ENCODE data around the gene GDF10.

Gene GDF10

DNA sequence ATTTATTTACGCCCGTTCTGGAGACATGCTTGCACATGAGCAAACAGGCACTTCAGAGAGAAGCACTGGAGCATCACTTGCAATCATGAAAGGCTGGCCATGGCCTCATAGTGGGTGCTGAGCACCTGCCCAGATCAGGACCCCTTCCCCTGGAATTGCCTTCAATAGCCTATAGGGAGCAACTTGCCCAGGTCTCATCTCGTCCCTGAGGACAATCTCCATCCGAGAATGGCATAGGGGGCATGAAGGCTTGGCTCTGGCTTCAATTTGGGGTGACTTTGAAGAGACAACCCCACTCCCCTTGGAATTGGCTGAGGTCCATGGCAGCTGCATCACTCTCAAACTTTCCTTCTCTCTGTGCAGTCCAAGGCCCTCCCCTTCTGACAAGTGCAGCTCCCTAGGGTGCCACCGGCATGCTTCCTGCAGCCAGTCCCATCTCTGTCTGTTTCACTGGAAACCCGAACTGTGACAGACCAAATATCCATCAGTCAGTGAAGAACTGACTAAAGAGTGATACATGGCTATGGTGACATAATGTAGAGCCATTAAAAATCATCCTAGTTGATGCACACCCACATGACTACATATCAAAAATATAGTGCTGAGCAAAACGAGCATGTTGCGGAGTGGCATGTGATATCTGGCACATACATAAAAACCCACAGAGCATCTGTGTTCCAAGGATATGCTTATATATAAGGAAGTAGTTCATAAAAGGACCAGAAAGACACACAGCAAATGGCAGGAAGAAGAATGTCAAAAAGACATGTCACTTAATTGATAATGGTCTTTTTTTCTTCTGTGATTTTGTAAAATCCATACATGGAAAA lies 34.7 kb downstream of the GDF10 start:
- no peaks in the 10 kb centered on the region for H3K4me1 ChIP-seq (ENCODE audit: control insufficient read depth, insufficient read depth, low read length, unreplicated experiment)
- H3K4me3 ChIP-seq (ENCODE audit: low read depth, low read length): no peak overlapping the region
- H3K36me3 ChIP-seq (ENCODE audit: insufficient read depth, low read length): no peaks in the 10 kb centered on the region
- H2AFZ ChIP-seq (ENCODE audit: low read length, unreplicated experiment): no peak overlapping the region
- no peaks in the 10 kb centered on the region for H3K79me2 ChIP-seq (ENCODE audit: control insufficient read depth, insufficient read depth, low read length, unreplicated experiment)
- no peak overlapping the region for H3K27ac ChIP-seq (ENCODE audit: low read depth, low read length)
- peaks cover 80% of the 10 kb centered on the region for H3K27me3 ChIP-seq (ENCODE audit: insufficient read depth, low read length)

DNA sequence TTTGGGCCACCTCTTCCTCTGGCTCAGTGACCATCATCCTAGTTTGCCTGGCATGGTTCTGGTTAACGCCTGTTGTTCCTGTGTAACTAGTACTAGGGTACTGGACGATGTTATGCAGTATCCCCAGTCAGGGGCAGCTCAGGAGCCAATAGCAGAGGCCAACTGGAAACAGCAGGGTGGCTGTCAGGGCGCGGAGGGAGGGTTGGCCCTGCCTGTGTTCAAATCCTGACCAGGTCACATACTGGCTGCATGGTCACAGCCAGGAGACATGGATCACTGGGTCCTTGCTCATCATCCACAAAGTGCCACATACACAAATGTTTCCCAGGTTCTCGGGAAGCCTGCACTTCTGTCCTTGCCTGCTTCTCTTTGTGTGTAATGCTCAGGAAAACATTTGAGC lies 35.9 kb downstream of the GDF10 start:
- Histone ChIP-seq H3K4me3 (ENCODE audit: low read depth, low read length) (no peak overlapping the region), H3K79me2 (ENCODE audit: control insufficient read depth, insufficient read depth, low read length, unreplicated experiment) (no peaks in the 10 kb centered on the region), H2AFZ (ENCODE audit: low read length, unreplicated experiment) (no peak overlapping the region), H3K36me3 (ENCODE audit: insufficient read depth, low read length) (no peaks in the 10 kb centered on the region), H3K27me3 (ENCODE audit: insufficient read depth, low read length) (peaks cover 84% of the 10 kb centered on the region), H3K4me1 (ENCODE audit: control insufficient read depth, insufficient read depth, low read length, unreplicated experiment) (no peaks in the 10 kb centered on the region), H3K27ac (ENCODE audit: low read depth, low read length) (no peak overlapping the region)

DNA sequence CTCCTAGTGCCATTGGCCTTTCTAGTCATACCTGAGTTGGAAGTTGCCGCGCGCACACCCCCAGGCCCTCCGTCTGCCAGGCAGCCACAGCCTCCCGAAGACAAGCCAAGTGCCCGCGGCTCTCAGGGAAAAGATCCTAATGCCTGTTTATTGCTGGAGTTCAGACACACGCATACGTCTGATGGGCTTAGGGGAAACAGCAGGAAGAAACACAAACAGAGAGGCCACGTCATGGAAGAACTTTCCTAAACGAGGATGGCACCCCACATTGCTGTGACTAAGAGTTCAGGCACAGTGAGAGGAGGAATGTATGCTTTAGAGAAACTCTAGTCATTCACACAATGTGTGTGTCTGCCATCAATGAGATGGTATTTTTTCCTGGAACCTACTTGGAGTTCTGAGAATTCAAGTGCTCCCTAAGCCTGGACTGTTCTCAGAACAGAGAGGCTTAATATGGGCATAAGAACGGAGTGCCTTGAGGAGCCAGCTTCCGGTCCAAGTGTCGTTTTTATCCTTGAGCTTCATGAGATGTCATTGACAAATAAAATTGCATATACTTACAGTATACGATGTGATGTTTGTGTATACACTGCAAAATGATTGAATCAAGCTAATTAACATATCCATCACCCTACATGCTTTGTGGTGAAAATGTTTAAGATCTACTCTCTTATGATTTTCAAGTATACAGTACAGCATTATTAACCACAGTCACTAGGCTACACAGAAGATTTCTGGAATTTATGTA lies 36.6 kb downstream of the GDF10 start:
- Histone ChIP-seq H2AFZ (ENCODE audit: low read length, unreplicated experiment) (no peak overlapping the region), H3K79me2 (ENCODE audit: control insufficient read depth, insufficient read depth, low read length, unreplicated experiment) (no peaks in the 10 kb centered on the region), H3K27ac (ENCODE audit: low read depth, low read length) (no peak overlapping the region), H3K4me3 (ENCODE audit: low read depth, low read length) (no peak overlapping the region), H3K27me3 (ENCODE audit: insufficient read depth, low read length) (peaks cover 89% of the 10 kb centered on the region), H3K4me1 (ENCODE audit: control insufficient read depth, insufficient read depth, low read length, unreplicated experiment) (no peaks in the 10 kb centered on the region), H3K36me3 (ENCODE audit: insufficient read depth, low read length) (no peaks in the 10 kb centered on the region)

GRCh38 chr10:47337310-47337709 lies 37.3 kb downstream of the GDF10 start:
- Histone ChIP-seq H3K36me3 (ENCODE audit: insufficient read depth, low read length) (no peaks in the 10 kb centered on the region), H3K79me2 (ENCODE audit: control insufficient read depth, insufficient read depth, low read length, unreplicated experiment) (no peaks in the 10 kb centered on the region), H2AFZ (ENCODE audit: low read length, unreplicated experiment) (no peak overlapping the region), H3K4me3 (ENCODE audit: low read depth, low read length) (no peak overlapping the region), H3K4me1 (ENCODE audit: control insufficient read depth, insufficient read depth, low read length, unreplicated experiment) (no peaks in the 10 kb centered on the region), H3K27me3 (ENCODE audit: insufficient read depth, low read length) (peaks cover 91% of the 10 kb centered on the region), H3K27ac (ENCODE audit: low read depth, low read length) (no peak overlapping the region)

DNA sequence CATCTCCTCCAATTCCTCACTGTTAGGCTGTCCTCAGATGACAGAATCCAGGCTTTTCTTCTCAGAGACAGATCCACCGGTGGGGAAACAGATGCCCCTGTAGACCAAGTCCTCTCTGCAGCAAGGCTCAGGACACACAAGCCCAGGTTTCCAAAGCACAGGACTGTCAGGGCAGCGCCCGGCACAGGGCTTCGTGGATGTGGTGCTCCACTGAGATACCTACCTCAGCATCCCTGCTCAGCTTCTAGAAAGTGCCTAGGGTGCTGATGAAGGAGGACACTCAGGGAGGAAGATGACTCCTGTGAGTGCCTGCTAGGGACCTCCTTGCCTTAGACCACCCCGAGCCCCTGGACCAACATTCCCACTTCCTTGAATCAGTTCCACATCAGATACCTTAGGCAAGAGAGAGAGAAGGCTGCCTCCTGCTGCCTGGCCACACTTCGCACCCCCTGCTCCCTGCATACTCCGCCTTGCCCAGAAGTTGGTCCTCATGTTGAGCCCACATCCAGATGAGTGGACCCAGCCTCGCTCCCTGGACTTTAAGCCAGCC lies 39.3 kb downstream of the GDF10 start:
- H2AFZ ChIP-seq (ENCODE audit: low read length, unreplicated experiment): no peak overlapping the region
- H3K4me3 ChIP-seq (ENCODE audit: low read depth, low read length): no peak overlapping the region
- no peaks in the 10 kb centered on the region for H3K4me1 ChIP-seq (ENCODE audit: control insufficient read depth, insufficient read depth, low read length, unreplicated experiment)
- no peaks in the 10 kb centered on the region for H3K79me2 ChIP-seq (ENCODE audit: control insufficient read depth, insufficient read depth, low read length, unreplicated experiment)
- no peak overlapping the region for H3K27ac ChIP-seq (ENCODE audit: low read depth, low read length)
- H3K27me3 ChIP-seq (ENCODE audit: insufficient read depth, low read length): peaks cover 88% of the 10 kb centered on the region
- H3K36me3 ChIP-seq (ENCODE audit: insufficient read depth, low read length): no peaks in the 10 kb centered on the region

- Histone ChIP-seq H3K4me3 (ENCODE audit: low read depth, low read length) (no peak overlapping the region), H2AFZ (ENCODE audit: low read length, unreplicated experiment) (no peak overlapping the region), H3K27me3 (ENCODE audit: insufficient read depth, low read length) (peaks cover 86% of the 10 kb centered on the region), H3K4me1 (ENCODE audit: control insufficient read depth, insufficient read depth, low read length, unreplicated experiment) (no peaks in the 10 kb centered on the region), H3K79me2 (ENCODE audit: control insufficient read depth, insufficient read depth, low read length, unreplicated experiment) (no peaks in the 10 kb centered on the region), H3K27ac (ENCODE audit: low read depth, low read length) (no peak overlapping the region), H3K36me3 (ENCODE audit: insufficient read depth, low read length) (no peaks in the 10 kb centered on the region)
These were observed 40.0 kb downstream of the GDF10 start for GRCh38 chr10:47339759-47340607.

DNA sequence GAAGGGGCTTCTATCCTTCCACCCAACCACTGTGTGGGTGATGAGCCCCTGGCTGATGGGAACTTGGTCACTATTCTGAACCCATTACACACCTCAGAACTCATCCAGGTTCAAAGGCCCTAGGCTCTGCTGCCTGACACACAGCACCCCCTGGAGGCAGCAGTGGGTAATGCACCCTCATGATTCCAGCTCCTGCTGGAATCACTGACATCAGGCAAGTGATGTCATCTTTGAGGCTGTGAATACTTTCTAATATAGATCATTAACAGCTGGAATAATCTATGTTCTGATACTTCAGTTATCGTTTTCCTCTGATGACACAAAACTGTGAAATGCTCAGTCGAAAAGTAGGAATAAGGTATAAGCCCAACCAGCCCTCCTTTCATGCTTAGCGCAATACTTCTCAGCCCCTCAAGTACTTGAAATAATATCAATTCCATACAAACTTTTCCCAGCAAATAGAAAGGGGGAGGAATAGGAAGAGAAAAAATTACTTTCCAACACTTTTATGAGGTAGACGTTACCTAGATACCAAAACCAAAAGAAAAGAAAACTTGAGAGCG lies 40.7 kb downstream of the GDF10 start:
- Histone ChIP-seq H3K27me3 (ENCODE audit: insufficient read depth, low read length) (peaks cover 86% of the 10 kb centered on the region), H2AFZ (ENCODE audit: low read length, unreplicated experiment) (no peak overlapping the region), H3K79me2 (ENCODE audit: control insufficient read depth, insufficient read depth, low read length, unreplicated experiment) (no peaks in the 10 kb centered on the region), H3K27ac (ENCODE audit: low read depth, low read length) (no peak overlapping the region), H3K4me3 (ENCODE audit: low read depth, low read length) (no peak overlapping the region), H3K36me3 (ENCODE audit: insufficient read depth, low read length) (no peaks in the 10 kb centered on the region), H3K4me1 (ENCODE audit: control insufficient read depth, insufficient read depth, low read length, unreplicated experiment) (no peaks in the 10 kb centered on the region)

DNA sequence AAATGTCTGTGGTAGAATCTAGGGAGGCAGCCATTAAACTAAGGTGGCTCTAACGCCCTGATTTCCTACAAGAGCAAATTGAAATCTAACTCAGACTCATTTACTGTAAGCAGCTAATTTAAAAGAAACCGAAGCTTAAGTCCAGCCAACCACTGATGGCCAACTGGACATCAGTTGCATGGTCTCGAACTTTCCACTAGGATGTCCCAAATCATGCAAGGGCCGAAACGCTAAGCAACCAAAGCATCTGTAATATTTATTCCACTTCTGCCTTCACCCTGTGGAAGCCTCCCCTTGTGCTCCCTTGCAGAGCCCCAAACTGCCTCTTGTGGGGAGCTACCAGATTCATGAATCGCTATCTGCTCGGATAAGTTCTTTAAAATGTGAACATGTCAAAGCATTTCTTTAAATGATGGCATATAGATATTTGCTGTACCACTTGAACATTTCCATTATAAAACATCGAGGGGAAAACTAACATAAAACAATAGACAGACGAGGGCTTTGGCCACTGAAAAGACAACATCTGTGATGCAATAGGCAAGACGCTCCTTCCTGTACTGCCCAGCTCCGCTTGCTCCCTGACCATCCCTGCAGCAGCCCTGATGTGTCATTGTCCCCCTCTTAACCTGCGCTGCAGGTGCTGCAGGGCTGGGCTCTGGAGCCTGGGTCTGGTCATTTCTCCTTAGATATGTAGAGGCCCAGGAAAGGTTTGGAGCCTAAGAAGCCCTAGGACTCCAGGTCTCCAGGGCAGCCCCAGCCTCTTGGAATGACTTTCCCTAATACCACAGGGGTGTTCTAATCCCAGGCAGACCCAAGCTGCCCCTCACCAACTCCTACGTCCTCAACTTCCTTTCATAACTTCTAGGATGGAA lies 45.2 kb downstream of the GDF10 start:
- no peaks in the 10 kb centered on the region for H3K36me3 ChIP-seq (ENCODE audit: insufficient read depth, low read length)
- no peak overlapping the region for H3K4me3 ChIP-seq (ENCODE audit: low read depth, low read length)
- H3K4me1 ChIP-seq (ENCODE audit: control insufficient read depth, insufficient read depth, low read length, unreplicated experiment): no peaks in the 10 kb centered on the region
- H2AFZ ChIP-seq (ENCODE audit: low read length, unreplicated experiment): no peak overlapping the region
- H3K79me2 ChIP-seq (ENCODE audit: control insufficient read depth, insufficient read depth, low read length, unreplicated experiment): no peaks in the 10 kb centered on the region
- peaks cover 49% of the 10 kb centered on the region for H3K27me3 ChIP-seq (ENCODE audit: insufficient read depth, low read length)
- H3K27ac ChIP-seq (ENCODE audit: low read depth, low read length): no peak overlapping the region

DNA sequence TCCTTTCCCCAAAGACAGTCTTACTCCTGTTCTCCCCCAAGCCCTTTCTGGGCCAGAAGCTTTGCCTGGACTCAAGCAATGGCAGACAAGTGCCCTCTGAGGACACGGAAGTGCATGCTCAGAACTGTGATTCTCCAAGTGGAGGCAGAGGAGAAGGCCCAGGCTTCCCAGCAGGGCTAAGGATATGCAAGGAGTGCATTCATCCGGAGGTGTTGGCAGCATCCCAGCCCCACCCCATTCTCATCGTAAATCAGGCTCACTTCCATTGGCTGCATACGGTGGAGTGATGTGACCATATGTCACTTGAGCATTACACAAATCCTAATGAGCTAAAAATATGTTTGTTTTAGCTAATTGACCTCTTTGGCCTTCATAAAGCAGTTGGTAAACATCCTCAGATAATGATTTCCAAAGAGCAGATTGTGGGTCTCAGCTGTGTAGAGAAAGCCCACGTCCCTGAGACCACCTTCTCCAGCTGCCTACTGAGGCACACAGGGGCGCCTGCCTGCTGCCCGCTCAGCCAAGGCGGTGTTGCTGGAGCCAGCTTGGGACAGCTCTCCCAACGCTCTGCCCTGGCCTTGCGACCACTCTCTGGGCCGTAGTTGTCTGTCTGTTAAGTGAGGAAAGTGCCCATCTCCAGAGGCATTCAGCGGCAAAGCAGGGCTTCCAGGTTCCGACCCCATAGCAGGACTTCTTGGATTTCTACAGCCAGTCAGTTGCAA lies 46.7 kb downstream of the GDF10 start:
- Histone ChIP-seq H3K36me3 (ENCODE audit: insufficient read depth, low read length) (no peaks in the 10 kb centered on the region), H3K27ac (ENCODE audit: low read depth, low read length) (no peak overlapping the region), H3K79me2 (ENCODE audit: control insufficient read depth, insufficient read depth, low read length, unreplicated experiment) (no peaks in the 10 kb centered on the region), H3K4me1 (ENCODE audit: control insufficient read depth, insufficient read depth, low read length, unreplicated experiment) (no peaks in the 10 kb centered on the region), H2AFZ (ENCODE audit: low read length, unreplicated experiment) (no peak overlapping the region), H3K4me3 (ENCODE audit: low read depth, low read length) (no peak overlapping the region), H3K27me3 (ENCODE audit: insufficient read depth, low read length) (peaks cover 42% of the 10 kb centered on the region)

All from ACC112 (cell line).